ENCODE measurements around the gene SIAH2.

DNA sequence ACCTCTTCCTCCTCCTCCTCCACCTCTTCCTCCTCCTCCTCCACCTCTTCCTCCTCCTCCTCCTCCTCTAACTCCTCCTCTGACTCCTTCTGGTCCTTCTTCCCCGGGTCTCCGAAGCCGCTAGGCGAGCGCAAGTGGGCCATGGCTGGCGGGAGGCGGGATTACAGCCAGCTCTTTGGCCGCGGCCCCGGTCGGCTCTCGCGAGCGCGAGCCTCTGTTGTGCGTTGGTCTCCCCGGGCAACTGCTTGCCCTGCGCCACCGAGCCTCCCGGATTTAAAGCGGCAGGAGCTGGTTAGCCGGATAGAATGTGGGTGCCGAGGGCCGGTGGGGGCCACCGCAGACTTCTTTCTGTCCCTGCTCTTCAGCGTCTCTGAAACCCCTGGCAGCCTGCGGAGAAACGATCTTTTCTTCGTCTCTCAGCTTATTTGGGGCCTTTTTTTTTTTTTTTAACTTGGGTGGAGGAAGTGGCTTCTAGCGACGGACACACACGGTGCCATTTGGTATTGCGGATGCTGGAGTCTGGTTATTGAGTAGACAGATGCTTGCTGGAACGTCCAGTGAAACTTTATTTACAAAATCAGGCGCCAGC lies 59.1 kb downstream of the SIAH2 start, which contains the start of gene ERICH6:
- TF ChIP-seq POLR2AphosphoS5 (IDR thresholded peaks at IDR 0.05; ENCODE audit: low read depth, low read length) (0 out of 2 replicates have a peak, but pooled peaks have one; percentile 13), TAF1 (IDR thresholded peaks at IDR 0.05; ENCODE audit: low read depth, low read length) (peak; percentile 43; the same call in 1 of the 2 replicates), POLR2A (IDR thresholded peaks at IDR 0.05; ENCODE audit: low read depth, low read length) (peak; percentile 35; the same call in 1 of the 2 replicates), POU2F2 (IDR thresholded peaks at IDR 0.05; ENCODE audit: low read depth, low read length) (no peak), SPI1 (IDR thresholded peaks at IDR 0.05; ENCODE audit: low read depth, low read length) (peak; percentile 55), PAX5 (IDR thresholded peaks at IDR 0.05; ENCODE audit: insufficient read depth, low read length, severe bottlenecking) (no peak)
